Effector memory CD4-positive, alpha-beta T cell (primary cell): ENCODE results near the gene P4HA2.

Experiments
- DNase-seq, 3 donors: peaks; one replicate each; pipeline ENCODE4 v3.0.0-alpha.2; 2020
- H3K27ac ChIP-seq: 2 replicates; pipeline ENCODE4 v1.7.0; 2013; ENCODE audit warnings: mild to moderate bottlenecking, low read length, moderate library complexity; ENCODE audit not compliant: insufficient read depth, poor library complexity, severe bottlenecking
- H3K27me3 ChIP-seq: replicated peaks from 2 replicates; pipeline ENCODE4 v1.7.0; 2013; ENCODE audit warnings: mild to moderate bottlenecking, low read length; ENCODE audit not compliant: insufficient read depth, control insufficient read depth, poor library complexity, severe bottlenecking
- H3K36me3 ChIP-seq: 2 replicates; pipeline ENCODE4 v1.7.0; 2013; ENCODE audit warnings: mild to moderate bottlenecking, low read length, moderate library complexity; ENCODE audit not compliant: control insufficient read depth, insufficient read depth
- H3K4me1 ChIP-seq: 2 replicates; pipeline ENCODE4 v1.7.0; 2013; ENCODE audit warnings: low read length, mild to moderate bottlenecking; ENCODE audit not compliant: control insufficient read depth, insufficient read depth, poor library complexity, severe bottlenecking
- H3K4me3 ChIP-seq: 2 replicates; pipeline ENCODE4 v1.7.0; 2013; ENCODE audit warnings: low read length, low read depth, mild to moderate bottlenecking; ENCODE audit not compliant: insufficient read depth, poor library complexity, severe bottlenecking
- H3K9me3 ChIP-seq: 2 replicates; pipeline ENCODE4 v1.7.0; 2013; ENCODE audit warnings: mild to moderate bottlenecking, low read length, moderate library complexity; ENCODE audit not compliant: control insufficient read depth

P4HA2 gene

DNA sequence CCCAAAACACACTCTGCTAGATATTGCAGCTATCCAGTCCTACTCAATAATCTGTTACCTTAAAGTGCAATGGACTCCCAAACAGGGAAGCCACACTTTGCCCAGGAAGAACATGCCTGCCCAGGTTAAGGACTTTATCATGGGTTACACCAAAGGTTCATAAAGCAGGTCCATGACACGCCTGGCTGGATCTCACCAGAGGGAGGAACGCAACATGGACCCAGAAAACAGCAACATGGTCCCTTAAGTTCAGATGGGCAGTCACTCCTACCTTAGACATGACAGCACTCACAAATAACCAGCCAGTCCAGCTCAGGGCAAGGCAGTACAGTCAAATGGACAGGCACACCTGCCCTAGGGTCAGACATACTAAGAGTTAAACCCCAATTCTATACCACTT lies 3.8 kb downstream of the P4HA2 start:
- no peak for DNase-seq
- Histone ChIP-seq H3K4me3 (no peak overlapping the region), H3K9me3 (no peaks in the 10 kb centered on the region), H3K36me3 (no peaks in the 10 kb centered on the region), H3K27me3 (peaks cover 6% of the 10 kb centered on the region), H3K27ac (no peak overlapping the region), H3K4me1 (peaks cover 6% of the 10 kb centered on the region)

DNA sequence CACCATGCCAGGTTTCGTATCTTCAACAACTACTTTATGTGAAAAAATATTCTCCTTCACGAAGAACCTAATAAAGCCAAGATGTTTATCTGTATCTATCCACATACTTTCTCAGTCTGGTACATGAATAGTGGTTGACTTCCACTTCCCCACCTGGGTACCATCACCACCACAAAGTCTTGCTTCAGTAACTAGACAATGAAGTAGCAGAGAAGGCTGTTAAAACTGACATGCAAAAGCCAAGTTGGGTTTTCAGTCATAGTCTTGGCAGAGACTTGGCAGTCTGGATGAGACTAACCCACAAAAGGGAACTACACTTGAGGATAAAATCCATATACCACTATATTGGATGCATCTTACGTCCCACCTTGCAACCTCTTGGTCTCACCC lies 5.0 kb downstream of the P4HA2 start:
- Histone ChIP-seq H3K9me3 (no peaks in the 10 kb centered on the region), H3K27me3 (no peaks in the 10 kb centered on the region), H3K27ac (no peak overlapping the region), H3K4me3 (no peak overlapping the region), H3K36me3 (no peaks in the 10 kb centered on the region), H3K4me1 (peaks cover 3% of the 10 kb centered on the region)
- DNase-seq: no peak

DNA sequence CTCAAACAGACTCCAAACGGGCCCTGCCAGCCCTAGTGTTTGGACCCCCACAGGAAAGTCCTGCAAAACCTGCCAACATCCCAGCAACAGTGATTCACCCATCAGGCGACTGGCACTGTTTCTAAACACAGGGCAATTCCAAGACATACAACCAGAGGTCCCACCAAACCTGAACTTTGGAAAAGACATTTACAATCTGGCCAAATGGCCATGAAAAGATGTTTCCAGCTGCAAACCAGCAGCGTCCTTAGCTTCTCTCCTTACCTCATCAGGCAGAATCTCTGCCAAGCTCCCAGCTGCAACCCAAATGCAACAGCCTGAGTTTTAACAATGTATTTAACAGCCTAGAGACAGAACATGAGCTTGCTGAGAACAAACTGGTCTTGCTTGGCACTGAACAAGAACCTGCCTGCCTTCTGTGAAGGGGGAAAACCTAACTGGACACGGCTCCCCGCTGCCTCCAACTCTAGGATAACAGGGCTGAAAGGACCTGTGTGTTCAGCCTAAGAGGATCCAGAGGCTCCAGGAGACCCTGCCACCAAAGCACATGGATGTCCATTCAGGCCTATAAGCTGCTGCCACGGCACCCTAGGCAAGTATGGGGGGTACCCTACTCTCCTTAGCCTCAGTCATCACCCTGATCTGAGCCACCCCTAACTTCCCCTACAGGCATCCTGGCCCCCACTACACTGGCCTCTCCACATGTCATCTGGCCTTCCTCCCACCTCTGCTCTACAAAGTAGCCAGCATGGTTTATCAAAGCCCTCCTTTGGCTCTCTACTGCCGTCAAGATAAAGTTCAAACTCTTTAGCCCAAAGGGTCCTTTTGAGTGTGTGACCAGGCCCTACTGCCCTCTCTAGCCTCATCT lies 5.6 kb downstream of the P4HA2 start:
- Histone ChIP-seq H3K4me3 (no peak overlapping the region), H3K36me3 (no peaks in the 10 kb centered on the region), H3K9me3 (no peaks in the 10 kb centered on the region), H3K4me1 (no peaks in the 10 kb centered on the region), H3K27ac (no peak overlapping the region), H3K27me3 (no peaks in the 10 kb centered on the region)
- DNase-seq: no peak

DNA sequence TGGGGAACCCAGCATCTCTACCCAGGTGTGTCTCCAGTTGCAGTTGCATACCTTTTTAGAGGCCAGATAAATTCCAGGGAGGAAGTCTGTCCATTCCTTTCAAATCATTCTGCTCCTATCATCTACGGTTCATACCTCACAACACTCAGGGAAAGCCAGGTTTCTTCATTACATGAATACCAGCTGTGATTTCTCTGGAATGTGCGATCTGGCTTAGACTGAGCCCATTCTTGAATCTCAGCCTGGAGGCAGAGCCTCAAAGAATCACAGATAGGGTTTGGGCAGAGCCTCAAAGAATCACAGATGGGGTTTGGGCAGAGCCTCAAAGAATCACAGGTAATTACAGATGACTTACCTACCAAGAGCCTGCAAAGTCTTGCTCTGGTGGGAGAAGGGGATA lies 7.2 kb downstream of the P4HA2 start:
- no peak for DNase-seq
- Histone ChIP-seq H3K9me3 (no peaks in the 10 kb centered on the region), H3K4me3 (no peak overlapping the region), H3K27me3 (no peaks in the 10 kb centered on the region), H3K36me3 (no peaks in the 10 kb centered on the region), H3K27ac (no peak overlapping the region), H3K4me1 (no peaks in the 10 kb centered on the region)

DNA sequence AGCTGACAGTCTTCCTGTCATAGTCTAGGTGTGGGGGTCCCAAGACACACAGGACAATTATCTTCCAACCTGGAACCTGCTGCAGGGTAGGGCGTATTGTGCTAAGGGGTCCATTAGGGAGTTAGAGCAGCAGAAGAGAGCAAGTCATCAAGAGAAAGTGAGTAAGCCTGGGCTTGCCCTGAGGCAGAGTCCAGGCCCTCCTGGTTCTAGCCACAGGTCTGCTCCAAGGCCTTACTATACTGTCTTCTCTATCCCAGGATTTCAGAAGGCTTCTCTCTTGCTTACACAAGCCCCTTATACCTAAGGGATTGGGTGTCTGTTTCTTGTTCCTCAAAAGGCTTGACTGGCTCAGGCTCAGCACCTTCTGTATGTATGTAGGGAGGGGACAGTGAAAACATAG lies 7.7 kb downstream of the P4HA2 start:
- Histone ChIP-seq H3K36me3 (no peaks in the 10 kb centered on the region), H3K27ac (no peak overlapping the region), H3K9me3 (no peaks in the 10 kb centered on the region), H3K27me3 (no peaks in the 10 kb centered on the region), H3K4me1 (no peaks in the 10 kb centered on the region), H3K4me3 (no peak overlapping the region)
- no peak for DNase-seq

DNA sequence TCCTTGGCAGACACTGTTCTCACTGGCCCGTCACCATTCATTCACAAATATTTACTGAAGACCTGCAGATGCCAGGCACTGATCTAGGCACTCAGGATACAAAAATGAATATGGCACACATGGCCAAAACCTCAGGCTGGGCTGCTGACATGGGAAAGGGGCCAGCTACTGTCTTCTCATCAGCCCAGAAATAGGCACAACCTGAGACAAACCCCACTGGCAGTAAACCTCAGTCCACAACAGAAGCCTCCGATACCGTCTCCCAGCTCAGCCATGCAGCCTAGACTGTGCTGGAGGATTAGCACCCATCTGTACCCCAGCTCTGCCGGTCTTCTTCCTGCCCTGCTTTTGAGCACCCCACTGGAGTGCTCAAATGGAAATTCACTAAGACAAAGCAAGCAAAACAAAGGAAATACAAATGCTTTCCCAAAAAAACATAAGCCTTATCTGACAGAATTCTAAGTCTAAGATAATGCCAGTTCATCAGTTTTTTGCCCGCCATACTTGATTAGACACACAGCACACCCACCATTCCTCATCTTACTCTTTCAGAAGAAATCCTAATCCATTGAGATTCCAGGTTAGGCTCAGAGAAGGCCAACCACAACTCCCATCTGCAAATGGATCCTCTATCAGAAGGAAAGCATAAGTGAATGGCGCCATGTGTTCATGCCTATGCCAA lies 8.2 kb downstream of the P4HA2 start:
- H3K4me1 ChIP-seq: no peaks in the 10 kb centered on the region
- DNase-seq: no peak
- no peak overlapping the region for H3K4me3 ChIP-seq
- H3K27ac ChIP-seq: no peak overlapping the region
- no peaks in the 10 kb centered on the region for H3K36me3 ChIP-seq
- no peaks in the 10 kb centered on the region for H3K9me3 ChIP-seq
- H3K27me3 ChIP-seq: no peaks in the 10 kb centered on the region

DNA sequence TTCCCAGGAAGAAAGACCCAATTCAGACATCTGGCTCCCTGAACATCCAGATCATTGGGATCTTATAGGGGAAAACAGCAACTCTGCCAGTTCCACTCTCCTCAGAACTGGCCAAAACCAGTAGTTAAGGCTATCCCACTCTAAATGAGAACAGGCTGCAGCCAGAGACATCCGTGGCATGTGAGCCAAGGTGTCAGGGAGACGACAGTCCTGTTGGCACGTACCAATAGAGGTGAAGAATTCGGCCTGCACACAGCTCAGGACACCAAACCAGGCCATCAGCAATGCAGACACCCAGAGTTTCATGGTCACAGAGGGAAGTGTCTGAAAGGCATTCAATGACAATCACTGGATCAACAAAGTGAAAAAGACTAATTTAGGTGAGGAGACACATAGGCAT lies 9.3 kb downstream of the P4HA2 start:
- no peak for DNase-seq
- Histone ChIP-seq H3K9me3 (no peaks in the 10 kb centered on the region), H3K27ac (no peak overlapping the region), H3K36me3 (no peaks in the 10 kb centered on the region), H3K4me3 (no peak overlapping the region), H3K4me1 (no peaks in the 10 kb centered on the region), H3K27me3 (no peaks in the 10 kb centered on the region)

DNA sequence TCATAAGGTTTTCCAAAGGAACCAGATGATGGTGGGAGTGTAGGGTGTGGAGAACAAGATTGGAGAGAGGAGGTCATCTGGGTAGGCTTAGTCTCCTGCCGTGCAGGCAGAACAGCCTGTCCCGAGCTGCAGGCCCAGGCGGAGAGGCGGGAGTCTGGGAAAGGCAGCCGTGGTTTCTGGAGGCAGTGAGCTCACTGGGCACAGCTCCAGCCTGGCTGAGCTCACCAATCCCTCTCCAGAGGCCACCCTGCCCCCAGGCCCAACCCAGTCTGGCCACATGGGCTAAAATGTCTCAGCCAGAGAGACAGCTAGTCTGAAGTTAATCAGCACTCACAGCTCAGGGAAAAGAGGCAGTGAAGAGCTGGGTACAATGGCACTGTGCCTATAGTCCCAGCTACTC lies 12.3 kb downstream of the P4HA2 start:
- H3K27me3 ChIP-seq: no peaks in the 10 kb centered on the region
- H3K9me3 ChIP-seq: no peaks in the 10 kb centered on the region
- no peak overlapping the region for H3K27ac ChIP-seq
- DNase-seq: no peak
- H3K4me1 ChIP-seq: no peaks in the 10 kb centered on the region
- no peak overlapping the region for H3K4me3 ChIP-seq
- H3K36me3 ChIP-seq: no peaks in the 10 kb centered on the region

DNA sequence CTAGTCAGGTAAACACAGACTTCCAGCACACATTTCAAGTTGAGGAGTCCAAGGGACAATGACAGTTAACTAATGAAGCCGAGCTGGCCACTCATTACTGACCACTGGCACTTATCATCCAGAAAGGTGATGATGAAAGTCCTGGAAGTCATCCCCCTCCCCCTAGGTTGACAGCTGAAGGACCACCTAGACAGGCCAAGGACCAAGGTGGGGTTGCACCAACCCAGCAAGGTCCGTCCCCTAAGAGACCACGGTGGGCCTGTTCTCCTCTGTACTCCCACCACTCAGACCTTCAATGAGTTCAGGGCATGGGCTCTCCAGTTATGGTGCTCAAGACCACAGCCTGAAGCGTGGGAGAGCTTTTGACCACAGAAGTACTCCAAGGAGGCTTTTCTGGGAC lies 13.2 kb downstream of the P4HA2 start:
- Histone ChIP-seq H3K9me3 (no peaks in the 10 kb centered on the region), H3K4me1 (no peaks in the 10 kb centered on the region), H3K27ac (no peak overlapping the region), H3K4me3 (no peak overlapping the region), H3K36me3 (no peaks in the 10 kb centered on the region), H3K27me3 (no peaks in the 10 kb centered on the region)
- no peak for DNase-seq

DNA sequence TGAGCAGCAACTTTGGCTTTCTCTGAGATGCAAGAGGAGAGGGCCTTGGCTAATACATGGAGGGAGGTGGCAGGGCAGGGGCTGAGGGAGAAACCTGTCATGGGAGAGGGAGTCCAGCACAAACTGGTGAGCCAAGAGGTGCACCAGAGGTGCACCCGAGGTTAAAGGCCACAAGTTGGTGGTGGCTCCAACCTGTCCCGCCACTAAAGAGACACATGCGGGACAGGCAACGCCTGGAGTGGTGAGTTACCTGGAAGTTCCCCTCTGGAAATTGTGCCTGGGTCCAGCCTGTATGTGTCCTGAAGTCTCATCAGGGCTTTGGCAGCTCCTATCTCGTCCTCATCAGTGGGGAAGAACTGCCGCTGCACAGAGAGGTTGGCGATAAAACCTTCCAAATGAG lies 14.0 kb downstream of the P4HA2 start:
- H3K27ac ChIP-seq: no peak overlapping the region
- no peaks in the 10 kb centered on the region for H3K4me1 ChIP-seq
- H3K4me3 ChIP-seq: no peak overlapping the region
- no peaks in the 10 kb centered on the region for H3K9me3 ChIP-seq
- H3K27me3 ChIP-seq: no peaks in the 10 kb centered on the region
- no peak for DNase-seq
- no peaks in the 10 kb centered on the region for H3K36me3 ChIP-seq
